ENCODE results near the gene CUL7.
"Not testable (repeated sequence)": the region's sequence is repeated elsewhere in the genome, so short reads cannot be mapped to it uniquely, and the experiment has no call there.

Gene CUL7

GRCh38 chr6:43014434-43014909 is 39.2 kb downstream of the CUL7 start:
- no peak for DNase-seq (ENCODE audit: low read depth)

- DNase-seq (ENCODE audit: low read depth), result peak; percentile 95
Observed at GRCh38 chr6:43013843-43014433, 39.7 kb downstream of the CUL7 start, which contains the start of the genes KLHDC3 and MEA1. KLHDC3 (plus strand) TSS chr6:43014249; CDS start chr6:43017193, 2,944 bp downstream. MEA1 (minus strand) TSS chr6:43013946; CDS start chr6:43013813, 133 bp downstream.

DNA sequence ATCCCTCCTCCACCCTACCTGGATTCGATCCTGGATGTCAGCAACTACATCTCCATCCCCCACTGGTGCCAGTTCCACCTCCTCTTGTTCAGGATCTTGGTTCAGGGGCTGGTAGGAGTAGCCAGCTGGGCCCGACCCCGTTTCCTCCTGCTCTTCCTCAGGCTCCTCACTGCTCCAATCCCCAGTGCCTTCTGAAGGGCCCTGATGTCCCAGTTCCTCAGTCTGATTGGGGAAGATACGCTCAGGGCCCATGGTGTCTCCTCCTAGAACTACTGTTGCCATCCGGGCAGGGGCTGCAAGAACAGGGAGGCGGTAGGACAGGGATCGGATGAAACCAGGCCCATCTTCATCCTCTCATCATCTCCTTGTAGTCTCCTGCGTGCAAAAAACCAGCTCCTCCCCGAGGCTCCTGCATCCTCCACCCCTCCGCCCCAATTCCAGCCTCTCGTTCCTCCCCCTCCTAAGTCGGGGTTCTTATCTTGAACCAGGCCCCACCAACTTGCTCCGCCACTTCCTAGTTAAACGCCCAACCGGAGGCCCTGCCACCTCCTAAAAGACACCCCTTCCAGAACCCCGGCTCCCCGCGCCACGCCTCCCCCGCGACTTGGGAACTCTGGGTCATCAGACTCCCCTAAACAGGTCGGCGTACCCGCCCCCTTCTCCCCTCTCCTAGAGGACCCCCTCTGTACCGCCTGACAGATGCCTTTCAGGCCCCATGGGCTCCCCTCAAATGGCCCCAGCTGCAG is 40.4 kb downstream of the CUL7 start:
- DNase-seq (ENCODE audit: low read depth), result no peak

GRCh38 chr6:43012364-43012763 is 41.3 kb downstream of the CUL7 start:
- no peak for DNase-seq (ENCODE audit: low read depth)

DNA sequence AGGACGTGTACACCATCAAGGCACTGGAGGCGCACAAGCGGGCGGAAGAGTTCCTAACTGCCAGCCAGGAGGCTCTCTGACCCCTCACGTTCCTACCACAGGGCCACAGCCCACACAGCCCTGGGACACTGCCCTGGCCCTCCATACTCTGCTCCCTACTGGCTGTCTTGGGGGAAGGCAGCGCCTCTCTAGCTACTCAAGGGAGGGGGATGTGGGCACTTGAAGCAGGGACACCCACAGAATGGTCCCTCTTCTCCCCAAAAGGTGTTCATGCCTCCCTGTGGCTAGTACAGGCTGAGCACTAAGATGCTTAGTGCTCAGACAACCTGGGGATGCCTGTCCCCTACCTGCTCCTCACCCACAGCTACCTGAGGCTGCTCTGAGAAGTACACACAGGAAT is 42.4 kb downstream of the CUL7 start:
- no peak for DNase-seq (ENCODE audit: low read depth)

DNA sequence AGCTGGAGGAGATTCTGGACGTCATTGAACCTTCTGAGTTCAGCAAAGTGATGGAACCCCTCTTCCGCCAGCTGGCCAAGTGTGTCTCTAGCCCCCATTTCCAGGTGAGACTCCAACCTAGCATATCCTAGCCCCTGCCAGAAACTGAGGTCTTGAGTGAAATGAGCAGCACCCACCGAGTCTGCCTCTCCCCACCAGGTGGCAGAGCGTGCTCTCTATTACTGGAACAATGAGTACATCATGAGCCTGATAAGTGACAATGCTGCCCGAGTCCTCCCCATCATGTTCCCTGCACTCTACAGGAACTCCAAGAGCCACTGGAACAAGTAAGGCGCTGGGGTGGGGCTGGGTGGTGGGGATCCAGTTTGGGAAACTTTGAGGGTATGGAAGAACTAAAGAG is 44.5 kb downstream of the CUL7 start:
- no peak for DNase-seq (ENCODE audit: low read depth)

GRCh38 chr6:43007126-43007525 is 46.5 kb downstream of the CUL7 start:
- DNase-seq (ENCODE audit: low read depth), result no peak

- DNase-seq (ENCODE audit: low read depth), result no peak
Observed at GRCh38 chr6:43006251-43006650, 47.4 kb downstream of the CUL7 start.

DNA sequence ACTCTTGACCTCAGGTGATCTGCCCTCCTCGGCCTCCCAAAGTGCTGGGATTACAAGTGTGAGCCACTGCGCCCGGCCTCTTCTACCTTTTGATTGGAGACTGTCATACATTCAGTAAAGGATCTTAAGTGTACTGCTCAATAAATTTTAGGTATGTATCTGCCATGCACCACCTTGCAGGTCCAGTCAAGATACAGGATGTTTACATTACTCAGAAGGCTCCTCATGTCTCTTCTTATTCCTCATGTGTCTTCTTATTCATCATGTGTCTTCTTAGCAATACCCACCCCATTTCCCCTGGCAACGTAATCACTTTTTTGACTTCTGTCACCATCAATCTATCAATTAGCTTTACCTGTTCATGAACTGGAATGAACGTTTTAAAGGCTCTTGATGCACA is 47.8 kb downstream of the CUL7 start:
- no peak for DNase-seq (ENCODE audit: low read depth)

- no peak for DNase-seq (ENCODE audit: low read depth)
Observed at GRCh38 chr6:43001843-43002242, 51.8 kb downstream of the CUL7 start.

DNA sequence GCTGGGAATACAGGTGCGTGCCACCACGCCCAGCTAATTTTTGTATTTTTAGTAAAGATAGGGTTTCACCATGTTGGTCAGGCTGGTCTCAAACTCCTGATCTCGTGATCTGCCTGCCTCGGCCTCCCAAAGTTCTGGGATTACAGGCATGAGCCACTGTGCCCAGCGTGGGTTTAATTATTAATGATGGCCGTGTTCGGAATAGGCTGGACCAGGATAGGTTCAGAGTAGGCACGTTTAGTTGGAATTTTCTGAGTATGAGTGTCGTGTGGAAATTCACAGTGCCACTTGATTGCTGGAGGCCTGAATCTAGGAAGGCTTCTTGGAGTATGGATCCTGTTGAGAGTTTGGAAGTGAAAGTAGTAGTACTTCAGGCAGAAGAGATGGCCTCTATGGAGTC is 55.4 kb downstream of the CUL7 start:
- DNase-seq (ENCODE audit: low read depth), result not testable (repeated sequence)

- DNase-seq (ENCODE audit: low read depth), result no peak
Observed at GRCh38 chr6:42996513-42996912, 57.1 kb downstream of the CUL7 start.

DNA sequence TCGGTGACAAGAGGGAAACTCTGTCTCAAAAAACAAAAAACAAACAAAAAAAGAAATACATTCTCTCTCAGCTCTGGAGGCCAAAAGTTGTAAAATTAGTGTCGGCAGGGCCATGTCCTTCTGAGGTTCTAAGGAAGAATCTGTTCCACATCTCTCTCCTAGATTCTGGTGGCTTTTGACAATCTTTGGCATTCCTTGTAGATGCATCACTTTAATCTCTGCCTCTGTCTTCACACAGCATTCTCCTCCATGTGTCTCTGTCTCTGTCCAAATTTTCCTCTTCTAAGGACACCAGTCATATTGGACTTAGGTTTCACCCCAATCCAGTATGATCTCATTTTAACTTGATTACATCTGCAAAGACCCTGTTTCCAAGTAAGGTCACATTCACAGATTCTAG is 60.2 kb downstream of the CUL7 start:
- DNase-seq (ENCODE audit: low read depth), result no peak

- DNase-seq (ENCODE audit: low read depth), result no peak
Observed at GRCh38 chr6:42989923-42990322, 63.7 kb downstream of the CUL7 start.

- no peak for DNase-seq (ENCODE audit: low read depth)
Observed at GRCh38 chr6:42988486-42989020, 65.1 kb downstream of the CUL7 start.
